MG63 (cell line): ENCODE measurements around the gene MBOAT7. TPM values are rescaled to one million over a fixed set of nuclear protein-coding genes. Genes with fewer than 3 reads are reported as not detected.
A peak's percentile ranks its signal among the peaks of the same experiment; 100 is the strongest.
"Not testable (repeated sequence)": the region's sequence is repeated elsewhere in the genome, so short reads cannot be mapped to it uniquely, and the experiment has no call there.

Experiments used
- DNase-seq: peaks from one replicate; pipeline ENCODE4 v3.0.0-alpha.2; 2020
- H3K27me3 ChIP-seq: fragments of 250-450 bp; sonication (Bioruptor Pico); 2 replicates; pipeline ENCODE4 v1.5.1; 2020; ENCODE audit warnings: mild to moderate bottlenecking, moderate library complexity
- H3K36me3 ChIP-seq: fragments of 250-450 bp; sonication (Bioruptor Pico); 2 replicates; pipeline ENCODE4 v1.5.1; 2020; ENCODE audit warnings: mild to moderate bottlenecking, moderate library complexity
- H3K4me3 ChIP-seq: fragments of 250-450 bp; sonication (Bioruptor Pico); 2 replicates; pipeline ENCODE4 v1.5.1; 2020; ENCODE audit warnings: mild to moderate bottlenecking, moderate library complexity
- H3K9me3 ChIP-seq: fragments of 250-450 bp; sonication (Bioruptor Pico); 2 replicates; pipeline ENCODE4 v1.5.1; 2020; ENCODE audit warnings: mild to moderate bottlenecking, moderate library complexity
- total RNA-seq: library from RNA; depleted of rRNA; stranded (reverse); fragments of >200 nt; shearing (Covaris generic); gene quantifications from 2 replicates; pipeline ENCODE4 v1.2.3, GENCODE V29; 2014; ENCODE audit warnings: low replicate concordance

Gene MBOAT7
- total RNA-seq, 1 experiment from 2014 or later = 15.7 TPM

GRCh38 chr19:54178581-54179261 is 10.7 kb downstream of the MBOAT7 start:
- H3K36me3 ChIP-seq = peaks cover 18% of the 10 kb centered on the region

GRCh38 chr19:54173951-54174834 is 15.2 kb downstream of the MBOAT7 start:
- Histone ChIP-seq H3K27me3 (no peaks in the 10 kb centered on the region), H3K36me3 (peaks cover 18% of the 10 kb centered on the region), H3K4me3 (no peak overlapping the region), H3K9me3 (no peaks in the 10 kb centered on the region)
- DNase-seq = no peak

More at GRCh38 chr19:54178581-54179261, 10.7 kb downstream of the MBOAT7 start:
- Histone ChIP-seq H3K4me3 (no peak overlapping the region), H3K9me3 (no peaks in the 10 kb centered on the region), H3K27me3 (no peaks in the 10 kb centered on the region)
- no peak for DNase-seq

GRCh38 chr19:54173359-54173699 is 16.1 kb downstream of the MBOAT7 start:
- no peak overlapping the region for H3K4me3 ChIP-seq
- DNase-seq = no peak
- no peaks in the 10 kb centered on the region for H3K27me3 ChIP-seq
- H3K36me3 ChIP-seq = peaks cover 11% of the 10 kb centered on the region
- H3K9me3 ChIP-seq = no peaks in the 10 kb centered on the region

DNA sequence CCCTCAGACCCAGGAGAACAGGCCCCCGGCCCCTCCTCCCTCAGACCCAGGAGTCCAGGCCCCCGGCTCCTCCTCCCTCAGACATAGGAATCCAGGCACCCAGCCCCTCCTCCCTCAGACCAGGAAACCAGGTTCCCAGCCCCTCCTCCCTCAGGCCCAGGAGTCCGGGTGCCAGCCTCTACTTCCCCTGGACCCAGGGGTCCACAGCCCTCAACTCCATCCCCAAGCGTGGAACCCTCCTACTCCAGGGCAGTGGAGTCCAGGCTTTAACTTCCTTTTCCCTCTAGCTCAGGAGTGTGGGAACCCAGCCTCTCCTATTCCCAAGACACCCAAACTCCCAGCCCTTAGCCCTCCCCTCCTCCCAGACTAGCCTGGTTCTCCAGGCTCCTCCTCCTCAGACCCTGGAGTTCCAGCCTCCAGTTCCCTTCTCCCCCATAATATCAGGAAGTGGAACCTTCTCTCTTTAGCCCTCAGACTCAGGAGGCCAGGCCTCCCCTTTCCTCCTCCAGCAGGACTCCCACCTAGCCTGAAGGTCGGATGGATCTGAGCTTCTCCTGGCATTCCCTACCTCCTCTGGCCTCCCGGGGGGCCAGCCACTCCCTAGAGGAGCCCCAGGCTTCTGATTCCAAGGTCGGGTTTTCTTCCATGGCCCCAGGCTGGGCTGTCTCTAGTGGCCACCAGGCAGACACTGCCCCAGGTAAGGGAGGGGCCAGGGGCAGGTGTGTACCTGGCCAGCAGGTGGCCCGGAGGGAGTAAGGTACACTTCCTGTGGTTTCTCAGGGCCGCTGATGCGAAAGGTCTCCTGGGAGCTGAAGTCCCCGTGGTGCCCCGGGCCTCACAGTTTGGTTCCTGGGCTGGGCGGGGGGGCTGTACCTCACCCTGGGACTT is 16.7 kb downstream of the MBOAT7 start, which contains the start of gene TMC4:
Gene TMC4, minus strand, starts transcription at position 690 of the 888 bp plus-strand sequence. Its CDS starts 43 bp downstream, at position 647.
- no peak for DNase-seq
- peaks cover 6% of the 10 kb centered on the region; the same call in 1 of the 2 replicates for H3K36me3 ChIP-seq
- H3K9me3 ChIP-seq = no peaks in the 10 kb centered on the region
- H3K4me3 ChIP-seq = no peak within 1 kb of the TSS
- no peaks in the 10 kb centered on the region for H3K27me3 ChIP-seq

DNA sequence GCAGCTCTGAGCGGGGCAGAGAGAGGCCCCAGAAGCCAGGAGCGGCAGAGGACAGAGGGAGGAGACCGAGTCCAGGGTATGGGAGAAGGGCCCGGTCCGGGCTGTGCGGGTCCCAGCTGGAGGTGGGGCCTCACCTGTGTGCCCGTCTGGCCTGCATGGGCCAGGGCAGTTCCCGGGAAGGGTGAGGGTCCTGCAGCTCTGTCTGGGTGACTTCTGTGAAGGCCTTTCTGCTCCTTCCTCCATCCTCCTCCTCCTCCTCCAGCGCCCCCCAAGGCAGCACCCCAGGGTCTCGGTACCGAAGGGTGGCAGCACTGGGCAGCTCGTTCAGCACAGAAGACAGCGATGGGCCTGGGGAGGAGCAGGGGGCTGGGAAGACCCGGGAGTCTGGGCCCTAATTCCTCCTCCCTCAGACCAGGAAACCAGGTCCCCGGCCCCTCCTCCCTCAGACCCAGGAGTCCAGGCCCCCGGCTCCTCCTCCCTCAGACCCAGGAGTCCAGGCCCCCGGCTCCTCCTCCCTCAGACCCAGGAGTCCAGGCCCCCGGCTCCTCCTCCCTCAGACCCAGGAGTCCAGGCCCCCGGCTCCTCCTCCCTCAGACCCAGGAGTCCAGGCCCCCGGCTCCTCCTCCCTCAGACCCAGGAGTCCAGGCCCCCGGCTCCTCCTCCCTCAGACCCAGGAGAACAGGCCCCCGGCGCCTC is 17.5 kb downstream of the MBOAT7 start:
- H3K4me3 ChIP-seq, H3K36me3 ChIP-seq, DNase-seq: not testable (repeated sequence)

DNA sequence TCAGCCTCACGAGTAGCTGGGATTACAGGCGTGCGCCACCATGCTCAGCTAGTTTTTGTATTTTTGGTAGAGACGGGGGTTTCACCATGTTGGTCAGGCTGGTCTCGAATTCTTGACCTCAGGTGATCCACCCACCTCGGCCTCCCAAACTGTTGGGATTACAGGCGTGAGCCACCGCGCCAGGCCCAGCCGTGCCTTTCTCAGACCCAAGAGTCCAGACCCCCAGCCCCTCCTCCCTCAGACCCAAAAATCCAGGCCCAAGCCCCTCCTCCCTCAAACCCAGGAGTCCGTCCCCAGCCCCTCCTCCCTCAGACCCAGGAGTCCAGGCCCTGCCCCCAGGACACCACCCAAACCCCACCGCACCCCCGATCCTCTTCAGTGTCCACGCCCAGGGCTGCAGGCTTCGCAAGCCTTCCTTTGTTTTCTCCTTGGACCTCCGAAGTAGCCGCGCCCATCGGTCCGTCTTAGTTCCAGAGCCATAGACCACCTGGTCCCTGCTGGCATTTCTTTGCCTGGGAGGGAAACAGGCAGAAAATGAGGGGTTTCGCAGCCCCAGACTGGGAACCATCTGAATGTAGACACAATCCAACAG is 20.1 kb downstream of the MBOAT7 start:
- Histone ChIP-seq H3K4me3 (no peak overlapping the region), H3K27me3 (peaks cover 5% of the 10 kb centered on the region), H3K36me3 (no peaks in the 10 kb centered on the region), H3K9me3 (peaks cover 5% of the 10 kb centered on the region; the same call in 1 of the 2 replicates)
- no peak for DNase-seq

More for the DNA sequence above, 17.5 kb downstream of the MBOAT7 start:
- not testable (repeated sequence) for H3K9me3 ChIP-seq, H3K27me3 ChIP-seq

DNA sequence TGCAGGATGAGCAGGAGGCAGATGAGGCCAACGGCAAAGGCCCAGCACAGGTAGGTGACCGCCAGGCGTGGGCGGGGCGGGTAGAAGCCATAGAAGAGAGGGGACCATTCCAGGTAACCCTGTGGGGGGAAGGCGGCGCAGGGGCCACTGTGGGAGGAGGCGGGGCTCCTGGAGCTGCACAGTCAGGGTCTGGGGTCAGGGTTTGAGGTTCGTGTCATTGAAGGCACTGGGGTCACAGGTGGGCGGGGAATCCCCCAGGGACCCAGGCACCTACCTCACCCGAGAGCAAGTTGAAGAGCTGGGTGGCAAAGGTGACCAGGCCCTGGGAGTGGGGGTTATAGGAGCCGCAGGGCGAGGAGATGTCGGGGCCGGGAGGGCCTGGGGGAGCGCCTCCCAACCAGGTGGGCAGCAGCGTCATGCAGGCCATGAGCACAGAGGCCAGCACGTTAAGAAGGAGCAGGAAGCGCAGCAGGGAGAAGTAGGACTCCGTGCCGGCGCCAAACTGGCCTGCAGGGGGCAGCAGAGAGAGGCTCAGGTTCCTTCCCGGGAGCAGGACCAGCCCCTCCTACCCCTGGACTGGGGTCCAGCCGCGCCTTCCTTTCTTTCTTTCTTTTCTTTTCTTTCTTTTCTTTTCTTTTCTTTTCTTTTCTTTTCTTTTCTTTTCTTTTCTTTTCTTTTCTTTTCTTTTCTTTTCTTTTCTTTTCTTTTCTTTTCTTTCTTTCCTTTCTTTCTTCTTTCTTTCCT is 21.0 kb downstream of the MBOAT7 start:
- peaks cover 5% of the 10 kb centered on the region; the same call in 1 of the 2 replicates for H3K9me3 ChIP-seq
- DNase-seq = peak; percentile 88
- no peaks in the 10 kb centered on the region for H3K36me3 ChIP-seq
- no peak overlapping the region for H3K4me3 ChIP-seq
- peaks cover 5% of the 10 kb centered on the region for H3K27me3 ChIP-seq

GRCh38 chr19:54165222-54165621 is 24.2 kb downstream of the MBOAT7 start:
- no peak for DNase-seq
- peaks cover 5% of the 10 kb centered on the region; the same call in 1 of the 2 replicates for H3K9me3 ChIP-seq
- no peaks in the 10 kb centered on the region for H3K36me3 ChIP-seq
- H3K27me3 ChIP-seq = peaks cover 5% of the 10 kb centered on the region
- H3K4me3 ChIP-seq = no peak overlapping the region

DNA sequence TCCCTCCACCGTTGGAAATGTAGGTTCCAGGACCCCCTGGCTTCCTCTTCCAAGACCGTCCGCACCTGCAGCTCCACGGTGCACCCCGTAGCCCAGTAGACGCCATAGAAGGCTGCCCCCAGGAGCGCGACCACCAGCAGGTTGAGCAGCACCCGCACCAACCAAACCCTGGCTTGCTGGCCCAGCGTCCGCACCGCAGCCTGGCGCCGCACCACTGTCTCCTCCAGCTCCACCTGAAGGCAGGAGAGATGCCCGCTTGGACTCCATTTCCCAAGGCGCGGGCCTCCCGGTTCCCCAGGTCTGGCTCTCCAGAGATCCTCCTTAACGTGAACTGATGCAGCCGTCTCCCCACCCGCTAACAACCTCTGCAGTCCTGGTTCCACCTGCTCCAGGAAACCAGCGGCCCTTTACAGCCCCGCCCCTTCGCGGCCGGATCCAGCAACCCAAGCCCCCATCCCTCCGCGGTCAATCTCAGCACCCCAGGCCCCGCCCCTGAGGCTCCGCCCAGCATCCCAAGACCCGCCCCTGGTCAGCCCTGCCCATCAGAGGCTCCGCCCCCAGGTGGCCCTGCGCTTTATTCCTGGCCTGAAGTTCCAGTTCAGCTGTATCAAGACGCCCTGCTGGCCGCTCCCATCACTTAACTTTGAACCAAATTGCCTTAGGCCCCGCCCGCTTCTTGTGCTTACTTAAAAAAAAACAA is 24.9 kb downstream of the MBOAT7 start:
- Histone ChIP-seq H3K4me3 (no peak overlapping the region), H3K27me3 (peaks cover 5% of the 10 kb centered on the region), H3K36me3 (no peaks in the 10 kb centered on the region), H3K9me3 (peaks cover 5% of the 10 kb centered on the region; the same call in 1 of the 2 replicates)
- no peak for DNase-seq

DNA sequence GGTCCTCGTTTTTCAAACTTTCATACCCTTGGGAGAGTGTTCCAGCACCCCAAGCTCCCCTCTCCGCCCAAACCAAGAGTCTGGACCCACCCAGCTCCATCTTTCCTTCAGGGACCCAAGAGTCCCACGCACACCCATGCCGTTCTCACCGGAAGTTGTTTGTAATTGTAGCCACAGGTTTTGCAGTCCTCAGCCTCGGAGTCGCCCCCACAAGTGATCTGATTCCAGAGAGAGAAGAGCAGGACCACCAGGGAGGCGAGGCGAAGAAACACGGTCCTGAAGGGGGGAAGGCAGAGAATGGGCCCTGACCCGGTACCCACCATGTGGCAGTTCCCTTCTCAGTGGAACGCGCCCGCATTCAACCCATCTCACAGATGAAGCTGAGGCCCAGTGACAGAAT is 26.5 kb downstream of the MBOAT7 start:
- no peak overlapping the region for H3K4me3 ChIP-seq
- no peak for DNase-seq
- peaks cover 5% of the 10 kb centered on the region; the same call in 1 of the 2 replicates for H3K9me3 ChIP-seq
- peaks cover 5% of the 10 kb centered on the region for H3K27me3 ChIP-seq
- peaks cover 12% of the 10 kb centered on the region for H3K36me3 ChIP-seq

GRCh38 chr19:54162241-54162805 is 27.1 kb downstream of the MBOAT7 start:
- Histone ChIP-seq H3K9me3 (peaks cover 5% of the 10 kb centered on the region; the same call in 1 of the 2 replicates), H3K36me3 (peaks cover 17% of the 10 kb centered on the region), H3K4me3 (no peak overlapping the region), H3K27me3 (peaks cover 5% of the 10 kb centered on the region)
- no peak for DNase-seq

- Histone ChIP-seq H3K27me3 (no peaks in the 10 kb centered on the region), H3K9me3 (peaks cover 5% of the 10 kb centered on the region; the same call in 1 of the 2 replicates), H3K36me3 (peaks cover 32% of the 10 kb centered on the region), H3K4me3 (peak overlapping the region; percentile 83)
- DNase-seq = no peak
These were observed 28.5 kb downstream of the MBOAT7 start for GRCh38 chr19:54160854-54161253.

- no peak for DNase-seq
- H3K36me3 ChIP-seq = peaks cover 37% of the 10 kb centered on the region
These were observed 29.1 kb downstream of the MBOAT7 start for GRCh38 chr19:54160182-54160811.

More at GRCh38 chr19:54160182-54160811, 29.1 kb downstream of the MBOAT7 start:
- Histone ChIP-seq H3K27me3 (no peaks in the 10 kb centered on the region), H3K4me3 (peak overlapping the region; percentile 83), H3K9me3 (peaks cover 5% of the 10 kb centered on the region; the same call in 1 of the 2 replicates)
